ENCODE measurements around the gene PHACTR1.

Gene PHACTR1

DNA sequence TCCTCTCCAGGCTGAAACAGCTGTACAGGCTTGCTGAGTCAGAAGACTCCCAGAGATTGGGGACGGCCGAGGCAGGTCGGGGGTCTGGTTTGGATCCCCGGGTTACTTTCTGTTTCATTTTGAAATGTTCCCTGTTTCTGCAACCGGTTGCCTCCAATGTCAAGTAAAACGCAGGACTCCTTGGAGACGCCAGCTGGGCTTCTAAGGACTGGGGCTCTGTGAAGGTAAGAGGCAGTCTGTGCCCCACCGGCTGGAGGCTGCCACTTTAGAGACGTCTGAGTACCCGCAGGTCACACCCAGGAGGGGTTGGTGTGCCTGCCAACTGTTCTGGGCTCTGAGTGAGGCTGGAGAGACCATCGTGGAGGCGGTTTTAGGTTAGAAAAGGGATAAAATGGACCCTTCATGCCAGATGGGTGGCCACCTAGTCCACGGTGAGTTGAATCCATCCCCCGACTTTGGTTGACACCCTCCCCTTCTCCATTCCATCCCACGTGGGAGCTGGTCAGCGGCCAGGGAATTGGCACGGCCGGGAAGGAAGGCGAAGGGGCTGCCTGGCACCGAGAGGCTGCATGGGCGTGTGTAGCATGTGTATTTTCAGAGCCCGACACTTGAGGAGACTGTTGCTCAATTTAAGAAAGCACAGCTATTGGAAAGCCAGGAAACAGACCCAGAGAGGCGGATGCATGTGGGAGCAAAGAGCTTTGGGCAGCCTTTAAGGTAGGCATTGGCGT is 240.9 kb downstream of the PHACTR1 start:
- DNase-seq: peak; percentile 3

- DNase-seq: no peak
Measured at GRCh38 chr6:12958052-12958706, 241.6 kb downstream of the PHACTR1 start.

DNA sequence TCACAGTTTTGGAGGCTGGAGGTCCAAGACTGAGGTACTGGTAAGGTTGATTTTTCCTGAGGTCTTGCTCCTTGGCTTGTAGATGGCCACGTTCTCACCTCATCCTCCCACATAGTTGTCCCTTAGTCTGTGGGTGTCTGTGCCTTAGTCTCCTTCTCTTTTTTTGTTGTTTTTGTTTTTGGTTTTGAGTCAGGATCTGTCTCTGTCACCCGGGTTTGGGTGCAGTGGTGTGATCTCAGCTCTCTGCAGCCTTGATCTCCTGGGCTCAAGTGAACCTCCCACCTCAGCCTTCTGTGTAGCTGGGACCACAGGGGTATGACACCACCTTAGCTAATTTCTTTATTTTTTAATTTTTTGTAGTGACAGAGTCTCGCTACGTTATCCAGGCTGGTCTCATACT is 245.2 kb downstream of the PHACTR1 start:
- no peak for DNase-seq

- DNase-seq: no peak
Measured at GRCh38 chr6:12962529-12962928, 246.0 kb downstream of the PHACTR1 start.

DNA sequence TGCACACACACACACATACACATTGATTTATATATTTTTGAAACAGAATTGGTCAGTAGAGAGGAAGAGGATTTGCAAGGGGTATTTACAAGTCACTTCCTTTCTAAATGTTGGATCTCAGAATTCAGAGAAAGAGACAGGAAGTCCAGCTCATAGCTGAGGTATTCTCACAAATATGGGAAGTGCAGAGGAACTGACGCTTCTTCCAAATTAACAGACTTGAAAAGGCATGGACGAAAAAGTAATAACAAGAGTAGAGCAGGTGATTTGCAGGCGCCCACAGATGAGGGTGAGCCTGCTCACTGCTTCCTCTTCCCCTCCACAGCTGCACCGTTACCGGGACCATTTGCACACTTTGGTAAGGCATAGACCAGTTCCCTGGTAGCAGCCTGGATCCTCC is 246.4 kb downstream of the PHACTR1 start:
- no peak for DNase-seq

GRCh38 chr6:12963567-12963966 is 247.0 kb downstream of the PHACTR1 start:
- DNase-seq: no peak

DNA sequence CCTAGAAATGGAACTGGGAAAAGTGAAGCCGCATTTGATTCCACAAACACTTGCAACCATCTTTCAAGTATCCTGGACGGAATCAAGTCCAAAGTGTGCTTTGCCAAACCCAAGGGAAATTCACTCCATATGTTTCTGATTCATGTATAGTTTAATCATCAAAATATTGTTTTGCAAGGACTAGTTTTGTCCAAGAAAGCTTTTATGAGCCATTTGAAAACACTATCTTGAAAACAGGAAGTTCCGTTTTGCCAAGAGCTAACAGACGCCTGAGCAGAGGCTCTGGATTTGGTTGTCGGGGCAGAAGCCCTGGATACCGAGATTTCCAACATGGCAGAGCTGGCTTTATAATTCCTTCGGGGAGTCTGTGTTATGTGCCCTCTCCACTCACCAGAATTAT is 251.1 kb downstream of the PHACTR1 start:
- DNase-seq: no peak

GRCh38 chr6:12968290-12968689 is 251.7 kb downstream of the PHACTR1 start:
- DNase-seq: no peak

DNA sequence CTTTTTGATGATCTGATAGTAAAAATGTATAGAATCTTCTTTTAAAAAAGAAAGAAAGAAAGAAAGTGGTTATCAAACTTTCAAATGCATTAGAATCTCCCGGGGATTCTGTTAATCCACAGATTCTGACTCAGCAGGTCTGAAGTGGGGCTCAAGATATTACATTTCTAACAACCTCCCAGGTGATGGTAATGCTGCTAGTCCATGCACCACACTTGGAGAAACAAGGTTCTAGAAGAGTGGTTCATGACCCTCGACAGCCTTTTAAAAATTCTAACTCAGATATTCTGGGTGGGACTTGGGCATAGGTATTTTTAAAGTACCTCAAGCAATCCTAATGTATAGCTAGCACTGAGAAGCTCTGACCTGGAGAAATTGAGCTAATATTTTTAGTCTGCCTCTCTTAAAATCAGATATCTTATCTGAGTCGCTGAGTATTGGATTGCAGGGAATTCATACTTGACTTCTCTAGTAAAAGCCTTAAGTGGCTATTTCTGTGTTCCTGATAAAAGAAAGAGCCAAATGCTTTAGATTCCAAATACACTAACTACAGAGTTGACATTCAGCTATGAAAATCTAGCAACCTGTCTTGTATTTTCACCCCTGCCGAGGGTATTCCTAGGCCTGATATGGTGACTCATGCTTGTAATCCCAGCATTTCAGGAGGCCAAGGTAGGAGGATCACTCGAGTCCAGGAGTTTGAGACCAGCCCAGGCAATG is 252.4 kb downstream of the PHACTR1 start:
- DNase-seq: no peak

DNA sequence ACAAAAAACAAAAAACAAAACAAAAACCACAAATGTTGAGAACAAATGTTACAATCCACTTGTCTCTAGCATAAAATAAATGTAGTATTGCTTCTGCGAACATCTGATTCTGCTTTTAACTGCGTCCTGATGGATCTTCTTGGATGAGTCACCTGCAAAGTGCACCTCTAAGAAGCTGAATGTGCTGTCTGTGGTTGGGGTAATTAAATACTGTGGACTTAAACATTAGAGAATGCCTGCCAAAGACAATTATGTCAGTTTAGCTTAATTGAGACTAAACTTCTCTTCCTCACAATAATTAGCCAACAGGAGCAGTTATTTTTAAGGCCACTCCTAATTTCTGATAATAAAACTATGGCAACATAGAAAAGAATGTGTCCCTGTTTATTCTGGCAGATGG is 253.4 kb downstream of the PHACTR1 start:
- DNase-seq: no peak

- no peak for DNase-seq
Measured at GRCh38 chr6:12973386-12973785, 256.8 kb downstream of the PHACTR1 start.

GRCh38 chr6:12974551-12974950 is 258.0 kb downstream of the PHACTR1 start:
- DNase-seq: no peak

- DNase-seq: no peak
Measured at GRCh38 chr6:12976366-12976765, 259.8 kb downstream of the PHACTR1 start.

DNA sequence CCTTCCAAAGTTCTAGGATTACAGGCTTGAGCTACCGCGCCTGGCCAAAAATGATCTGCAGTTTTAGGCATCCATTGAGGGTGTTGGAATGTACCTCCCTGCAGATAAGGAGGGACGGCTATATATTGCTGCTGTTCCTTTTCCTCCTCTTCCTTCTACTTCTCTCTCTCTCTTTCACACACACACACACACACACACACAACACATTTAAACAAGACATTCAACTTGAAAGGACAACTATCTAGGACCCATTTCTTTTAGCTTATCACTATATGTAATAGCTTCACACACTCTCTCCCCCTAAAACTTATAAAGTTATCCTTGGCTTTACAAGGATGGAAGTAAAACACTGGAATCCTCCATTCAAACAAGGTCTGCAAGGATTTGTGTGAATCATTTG is 260.6 kb downstream of the PHACTR1 start:
- no peak for DNase-seq

- no peak for DNase-seq
Measured at GRCh38 chr6:12977806-12978205, 261.2 kb downstream of the PHACTR1 start.

DNA sequence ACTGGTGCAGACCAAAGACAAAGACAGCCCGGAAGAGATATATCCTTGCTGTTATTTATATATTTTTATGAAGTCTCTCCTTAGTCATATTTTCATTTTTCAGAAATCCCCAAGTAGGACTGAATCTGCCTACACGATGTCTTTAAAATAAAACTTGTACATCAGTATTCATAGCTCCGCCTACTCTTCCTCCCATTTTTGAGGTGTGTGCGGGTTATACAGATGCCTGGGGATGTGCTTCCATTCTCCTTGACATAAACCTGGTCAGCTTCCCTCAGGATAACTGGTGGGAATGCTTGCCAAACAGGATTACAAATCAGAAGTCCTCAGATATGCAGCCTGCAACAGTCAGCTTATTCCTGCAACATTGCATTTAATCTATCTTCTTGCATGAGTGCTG is 264.2 kb downstream of the PHACTR1 start:
- no peak for DNase-seq

- DNase-seq: no peak
Measured at GRCh38 chr6:12984776-12985175, 268.2 kb downstream of the PHACTR1 start.

- no peak for DNase-seq
Measured at GRCh38 chr6:12987783-12988182, 271.2 kb downstream of the PHACTR1 start.

DNA sequence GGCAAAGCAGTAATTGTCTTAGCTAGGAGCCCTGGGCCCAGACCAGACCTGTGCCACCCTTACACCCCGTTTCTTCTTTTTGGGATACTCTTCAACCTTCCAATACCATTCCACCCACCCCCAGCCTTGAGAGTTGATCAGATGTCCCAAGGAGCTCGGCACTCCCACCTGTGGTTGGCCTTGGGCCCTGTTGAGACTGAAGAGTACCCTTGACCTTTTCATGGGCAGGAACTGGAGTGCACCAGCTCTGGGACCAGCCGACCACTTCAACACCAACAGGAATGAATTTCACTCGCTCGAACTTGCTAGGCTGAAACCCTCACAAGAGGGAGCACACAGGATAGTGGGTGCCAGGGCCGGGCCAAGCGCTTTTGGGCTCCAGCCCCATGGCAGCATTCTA is 273.6 kb downstream of the PHACTR1 start:
- DNase-seq: no peak

GRCh38 chr6:12991435-12991834 is 274.9 kb downstream of the PHACTR1 start:
- DNase-seq: no peak

DNA sequence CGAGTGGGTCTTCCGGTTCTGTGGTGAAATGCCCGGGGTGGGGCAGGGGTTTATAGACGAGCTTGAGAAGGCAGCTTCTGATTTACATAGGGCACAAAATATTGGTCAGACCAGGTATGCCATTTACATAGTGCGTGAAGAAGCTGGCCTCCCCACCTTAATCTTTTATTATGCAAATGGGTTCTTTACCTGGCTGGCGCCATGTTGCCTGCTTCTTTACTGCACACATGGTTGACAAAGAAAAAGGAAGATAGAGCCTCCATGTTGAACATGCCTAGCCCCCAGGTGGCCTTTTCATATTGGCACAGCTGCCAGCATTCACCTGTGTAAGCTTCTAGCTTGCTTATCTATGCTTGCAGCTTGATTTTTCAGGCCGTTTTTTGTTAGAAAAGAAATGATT is 276.2 kb downstream of the PHACTR1 start:
- DNase-seq: no peak

DNA sequence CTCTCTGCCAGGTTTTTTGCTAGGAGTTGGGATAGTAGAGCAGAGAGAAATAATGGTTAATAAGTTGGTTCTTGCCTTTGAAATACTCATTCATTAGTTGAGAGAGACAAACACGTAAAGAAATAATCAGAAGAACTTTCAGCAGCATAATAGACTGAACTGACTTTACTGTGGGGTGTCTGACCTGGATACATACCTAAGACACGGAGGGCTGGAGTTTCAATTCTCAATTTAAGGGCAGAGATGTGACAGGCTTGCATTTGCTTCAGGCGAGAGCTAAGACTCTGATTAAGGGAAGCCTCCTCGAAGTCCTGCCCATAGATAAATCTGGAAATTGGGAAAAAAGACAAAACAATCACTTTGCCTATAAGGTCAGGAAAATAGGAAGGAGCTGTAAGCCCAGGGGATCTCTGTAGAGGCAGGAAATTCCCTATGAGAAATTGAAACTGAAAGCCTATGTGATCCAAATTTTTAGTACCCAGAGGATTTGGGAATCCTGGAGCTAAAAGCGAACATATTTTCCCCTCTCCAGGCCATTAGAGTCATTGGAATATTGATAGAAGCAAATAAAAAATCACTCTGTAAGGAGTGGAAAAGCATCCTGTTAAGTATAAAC is 276.8 kb downstream of the PHACTR1 start:
- no peak for DNase-seq

- DNase-seq: no peak
Measured at GRCh38 chr6:12995419-12995818, 278.9 kb downstream of the PHACTR1 start.

GRCh38 chr6:13000537-13000936 is 284.0 kb downstream of the PHACTR1 start:
- no peak for DNase-seq

All from CD4-positive, alpha-beta T cell treated with Interleukin-17A for 1 hour (primary cell).